NCI-H1048 (cell line): ENCODE data around the gene SLC8A2.
"Not testable (repeated sequence)": the region's sequence is repeated elsewhere in the genome, so short reads cannot be mapped to it uniquely, and the experiment has no call there.

ENCODE experiments used
- DNase-seq: peaks from one replicate; lab custom pipeline; 2025; lab: John Stamatoyannopoulos, UW

Gene SLC8A2

DNA sequence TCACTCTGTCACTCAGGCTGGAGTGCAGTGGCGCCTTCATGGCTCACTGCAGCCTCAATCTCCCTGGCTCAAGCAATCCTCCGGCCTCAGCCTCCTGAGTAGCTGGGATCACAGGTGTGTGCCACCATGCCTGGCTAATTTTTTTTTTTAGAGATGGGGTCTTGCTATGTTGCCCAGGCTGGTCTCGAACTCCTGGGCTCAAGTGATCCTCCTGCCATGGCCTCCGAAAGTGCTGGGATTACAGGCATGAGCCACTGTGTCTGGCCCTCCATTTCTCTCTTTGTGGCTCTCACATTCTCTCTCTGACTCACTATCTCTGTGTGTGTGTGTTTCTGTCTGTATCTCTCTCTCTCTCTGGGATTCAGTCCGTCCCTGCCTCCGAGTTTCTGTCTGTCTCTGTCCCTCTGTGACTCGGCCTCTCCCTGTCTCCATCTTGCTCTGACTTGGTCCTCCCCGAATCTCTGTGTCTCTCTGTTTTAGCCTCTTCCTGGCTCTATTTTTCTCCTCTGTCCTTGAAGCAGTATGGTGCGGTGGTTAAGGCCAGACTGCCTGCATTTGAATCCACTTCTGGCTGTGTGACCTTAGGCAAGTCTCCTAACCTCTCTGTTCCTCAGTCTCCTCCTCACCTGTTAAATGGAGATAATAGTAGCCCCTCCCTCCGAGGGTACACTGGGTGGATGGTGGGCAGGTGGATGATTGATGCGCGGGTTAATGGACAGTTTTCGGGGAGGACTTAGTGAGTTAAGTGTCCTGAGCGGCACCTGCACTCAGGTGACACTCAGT lies 63.3 kb downstream of the SLC8A2 start:
- DNase-seq, result no peak

DNA sequence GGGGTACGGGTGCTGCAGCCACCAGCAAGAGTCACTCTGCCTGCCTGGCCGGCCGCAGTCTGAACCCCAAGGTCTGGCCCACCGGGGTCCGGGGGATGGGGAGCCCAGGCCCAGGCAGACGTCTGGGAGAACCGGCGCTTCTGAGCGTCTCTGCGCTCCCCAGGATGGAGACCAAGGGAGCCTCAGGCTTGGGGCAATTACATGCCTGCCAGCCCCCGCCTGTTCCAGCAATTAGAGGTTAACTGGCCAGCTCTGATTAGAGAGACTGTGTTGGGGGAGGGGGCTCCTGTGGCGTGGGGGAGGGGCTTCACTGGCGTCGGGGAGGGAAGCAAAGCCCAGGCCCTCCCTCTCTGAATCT lies 64.3 kb downstream of the SLC8A2 start:
- no peak for DNase-seq

DNA sequence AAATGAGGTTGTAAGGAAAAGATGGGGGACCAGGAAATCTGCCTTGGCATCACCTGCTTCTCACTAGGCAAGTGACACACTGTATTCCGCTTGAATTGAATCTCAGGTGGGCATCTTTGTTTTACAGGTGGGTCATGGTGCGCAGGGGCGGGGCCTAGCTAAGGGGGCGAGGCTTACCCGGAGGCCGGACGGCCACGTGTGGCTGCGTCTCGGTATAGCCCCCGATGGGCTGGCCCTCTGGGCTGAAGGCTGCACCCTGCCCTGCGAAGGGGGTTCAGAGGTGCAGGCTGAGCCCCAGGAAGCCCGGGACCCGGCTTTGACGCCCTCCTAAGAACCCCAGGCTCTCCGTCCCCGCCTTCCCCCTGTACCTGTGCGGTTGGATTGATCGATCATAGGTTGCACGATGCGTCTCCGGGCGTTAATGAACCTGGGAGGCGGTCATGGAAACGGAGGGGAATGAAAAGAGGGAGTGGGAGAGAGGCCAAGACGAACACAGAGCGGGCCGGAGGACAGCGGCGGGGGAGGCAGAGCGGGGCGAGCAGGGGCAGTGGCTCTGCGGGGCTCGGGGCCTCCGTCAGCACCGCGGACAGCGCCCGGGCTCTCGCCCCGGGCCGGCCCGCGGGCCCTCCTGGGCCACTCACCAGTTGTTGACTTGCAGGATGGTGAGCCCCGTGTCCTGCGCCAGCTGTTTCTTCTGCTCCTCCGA lies 64.8 kb downstream of the SLC8A2 start:
- DNase-seq, result no peak

DNA sequence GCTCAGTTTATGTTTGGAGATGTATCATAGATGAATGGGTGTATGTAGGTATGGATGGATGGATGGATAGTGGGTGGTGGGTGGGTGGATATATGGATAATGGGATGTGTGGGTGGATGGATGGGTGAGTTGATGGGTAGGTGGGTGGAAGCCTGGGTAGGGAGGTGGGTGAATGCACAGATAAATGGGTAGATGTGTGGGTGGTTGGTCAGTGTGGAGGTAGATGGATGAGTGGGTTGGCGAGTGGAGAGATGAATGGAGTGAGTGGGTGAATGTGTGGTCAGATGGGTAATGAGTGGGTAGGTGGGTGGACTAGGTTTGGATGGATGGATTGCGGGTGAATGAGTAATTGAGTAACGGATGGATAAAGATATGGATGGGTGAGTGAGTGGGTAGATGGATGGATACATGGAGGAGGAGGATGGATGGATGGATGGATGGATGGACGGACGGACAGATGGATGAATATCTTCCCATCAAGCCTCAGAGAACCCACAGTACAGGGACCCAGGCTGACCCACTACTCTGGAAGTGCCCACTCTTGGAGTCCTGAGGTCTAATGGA lies 65.8 kb downstream of the SLC8A2 start:
- DNase-seq, result no peak

DNA sequence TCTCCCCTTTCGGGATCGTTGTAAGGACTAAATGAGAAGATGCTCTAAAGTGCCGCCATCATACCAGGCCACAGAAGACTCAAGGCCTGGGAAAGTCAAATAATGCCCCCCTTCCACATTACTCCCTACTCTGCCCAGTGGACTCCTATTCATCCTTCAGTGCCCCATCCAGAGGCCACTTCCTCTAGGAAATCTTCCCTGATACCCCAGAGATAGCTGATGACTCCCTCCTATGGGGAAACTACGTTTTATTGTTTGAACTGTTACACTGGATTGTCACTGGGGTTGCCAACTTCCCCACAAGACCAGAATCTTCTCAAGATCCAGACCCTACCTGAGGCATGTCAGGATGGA lies 66.5 kb downstream of the SLC8A2 start:
- DNase-seq, result no peak

DNA sequence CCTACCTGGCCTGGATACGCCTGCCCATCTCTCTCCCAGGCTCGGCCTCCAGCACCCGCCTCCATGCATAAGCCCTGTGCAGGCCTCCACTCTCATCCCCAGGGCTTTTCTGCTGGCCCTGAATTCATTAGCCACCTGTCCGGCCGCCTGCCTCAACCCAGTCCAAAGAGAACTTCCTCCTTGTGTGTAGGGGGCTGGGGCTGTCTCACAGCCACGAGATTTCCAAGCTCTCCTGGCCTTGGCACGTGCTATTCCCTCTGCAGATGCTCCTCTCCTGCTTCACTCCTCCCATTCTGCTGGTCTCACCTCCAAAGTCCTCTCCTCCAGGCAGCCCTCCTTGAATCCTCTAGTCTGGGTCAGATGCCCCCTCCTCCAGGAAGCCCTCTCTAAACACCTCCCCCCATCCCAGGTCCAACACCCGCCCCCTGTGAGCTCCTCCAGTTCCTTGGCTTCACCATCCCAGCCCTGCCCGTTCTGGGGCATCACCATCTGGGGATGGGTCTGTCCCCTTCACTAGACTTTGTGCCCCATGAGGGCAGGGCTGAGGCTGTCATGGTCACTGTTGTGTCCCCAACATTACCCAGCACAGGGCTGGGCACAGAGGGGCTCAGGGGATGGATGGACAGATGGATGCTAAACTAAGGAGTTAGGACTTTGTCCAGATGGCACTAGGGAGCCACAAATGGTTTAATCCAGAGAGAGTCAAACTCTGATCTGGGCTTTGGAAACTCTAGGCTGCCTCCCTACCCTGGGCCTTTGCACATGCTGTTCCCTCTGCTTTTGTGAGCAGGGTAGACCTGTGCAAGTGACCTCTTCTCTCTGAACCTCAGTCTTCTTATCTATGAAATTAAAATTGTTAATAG lies 67.1 kb downstream of the SLC8A2 start:
- DNase-seq, result no peak

DNA sequence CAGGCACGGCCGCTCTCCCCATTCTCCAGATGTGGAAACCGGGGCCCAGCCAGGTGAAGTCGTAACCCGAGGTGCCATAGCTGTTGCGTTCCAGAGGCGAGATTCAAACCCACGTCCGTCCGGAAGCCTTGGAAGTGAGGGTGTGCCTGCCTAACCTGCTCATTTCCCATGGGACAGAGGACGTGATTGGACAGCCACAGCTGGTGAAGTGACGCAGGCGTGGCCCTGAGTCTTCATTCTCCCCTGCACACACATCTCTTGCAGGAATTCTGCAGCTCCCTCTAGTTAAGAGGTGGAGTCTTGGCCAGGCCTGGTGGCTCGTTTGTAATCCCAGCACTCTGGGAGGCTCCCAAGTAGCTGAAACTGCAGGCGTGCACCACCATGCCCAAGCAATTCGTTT lies 69.2 kb downstream of the SLC8A2 start:
- DNase-seq, result no peak

DNA sequence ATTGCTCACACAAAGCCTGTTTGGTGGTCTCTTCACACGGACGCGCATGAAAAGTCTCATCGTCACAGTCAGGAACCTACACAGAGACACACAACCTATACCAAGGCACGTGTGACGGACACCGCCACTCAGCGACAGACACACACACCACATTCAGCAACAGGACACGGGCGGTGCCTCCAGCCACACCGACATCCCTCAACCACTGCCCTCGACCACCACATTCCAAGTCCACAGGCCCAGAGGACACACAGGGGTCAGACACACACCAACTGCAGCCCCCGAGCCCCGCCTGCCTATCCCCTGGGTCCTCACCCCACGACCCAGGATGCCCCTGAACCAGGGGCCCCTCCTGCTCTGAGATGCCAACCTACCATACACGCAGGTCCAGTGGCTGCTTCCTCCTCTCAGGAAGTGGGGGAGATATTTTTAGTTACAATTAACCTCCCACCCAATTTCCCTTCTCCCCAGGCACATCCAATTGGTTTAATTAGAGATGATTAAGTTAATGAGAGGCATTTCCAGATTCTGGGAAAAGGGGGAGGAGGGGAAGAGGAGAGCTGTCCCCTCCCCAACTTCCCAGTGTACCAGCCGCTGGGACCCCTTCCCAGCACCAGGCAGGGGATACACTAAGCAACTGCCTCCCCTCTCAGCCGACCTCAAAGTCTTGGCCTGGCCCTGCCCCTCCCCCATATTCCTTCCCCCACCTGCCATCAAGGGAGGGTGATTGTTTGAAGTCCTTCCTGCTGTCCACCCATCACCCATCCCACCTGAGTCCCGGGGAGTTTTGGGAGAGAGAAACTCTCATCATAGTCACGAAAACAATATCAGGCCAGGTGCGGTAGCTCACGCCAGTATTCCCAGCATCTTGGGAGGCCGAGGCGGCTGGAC lies 72.7 kb downstream of the SLC8A2 start:
- DNase-seq, result no peak

DNA sequence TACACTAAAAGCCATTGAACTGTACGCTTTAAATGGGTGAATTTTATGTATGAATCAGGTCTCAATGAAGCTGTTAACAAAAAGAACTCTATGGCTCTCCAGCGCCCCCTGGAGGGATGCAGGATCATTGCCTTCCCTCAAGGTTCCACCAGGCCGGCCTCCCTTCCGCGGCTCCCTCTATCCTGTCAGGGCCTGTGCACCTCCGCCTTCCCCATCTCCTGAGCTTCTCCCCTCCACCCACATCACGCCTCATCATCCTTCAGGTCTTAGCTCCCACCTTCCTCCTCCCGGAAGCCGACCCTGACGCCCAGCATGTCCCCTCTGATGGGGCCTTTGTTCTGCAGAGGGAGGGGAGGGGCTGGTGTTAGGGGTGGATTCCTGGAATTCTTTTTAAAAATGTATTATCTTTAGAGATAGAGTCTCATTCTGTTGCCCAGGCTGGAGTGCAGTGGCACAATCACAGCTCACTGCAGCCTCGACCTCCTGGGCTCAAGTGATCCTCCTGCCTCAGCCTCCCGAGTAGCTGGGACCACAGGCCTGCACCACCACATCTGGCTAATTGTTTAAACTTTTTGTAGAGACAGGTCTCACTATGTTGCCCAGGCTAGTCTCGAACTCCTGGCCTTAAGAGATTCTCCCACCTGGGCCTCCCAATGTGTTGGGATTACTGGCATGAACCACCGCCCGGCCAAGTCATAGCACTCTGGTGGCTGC lies 80.0 kb downstream of the SLC8A2 start:
- no peak for DNase-seq

DNA sequence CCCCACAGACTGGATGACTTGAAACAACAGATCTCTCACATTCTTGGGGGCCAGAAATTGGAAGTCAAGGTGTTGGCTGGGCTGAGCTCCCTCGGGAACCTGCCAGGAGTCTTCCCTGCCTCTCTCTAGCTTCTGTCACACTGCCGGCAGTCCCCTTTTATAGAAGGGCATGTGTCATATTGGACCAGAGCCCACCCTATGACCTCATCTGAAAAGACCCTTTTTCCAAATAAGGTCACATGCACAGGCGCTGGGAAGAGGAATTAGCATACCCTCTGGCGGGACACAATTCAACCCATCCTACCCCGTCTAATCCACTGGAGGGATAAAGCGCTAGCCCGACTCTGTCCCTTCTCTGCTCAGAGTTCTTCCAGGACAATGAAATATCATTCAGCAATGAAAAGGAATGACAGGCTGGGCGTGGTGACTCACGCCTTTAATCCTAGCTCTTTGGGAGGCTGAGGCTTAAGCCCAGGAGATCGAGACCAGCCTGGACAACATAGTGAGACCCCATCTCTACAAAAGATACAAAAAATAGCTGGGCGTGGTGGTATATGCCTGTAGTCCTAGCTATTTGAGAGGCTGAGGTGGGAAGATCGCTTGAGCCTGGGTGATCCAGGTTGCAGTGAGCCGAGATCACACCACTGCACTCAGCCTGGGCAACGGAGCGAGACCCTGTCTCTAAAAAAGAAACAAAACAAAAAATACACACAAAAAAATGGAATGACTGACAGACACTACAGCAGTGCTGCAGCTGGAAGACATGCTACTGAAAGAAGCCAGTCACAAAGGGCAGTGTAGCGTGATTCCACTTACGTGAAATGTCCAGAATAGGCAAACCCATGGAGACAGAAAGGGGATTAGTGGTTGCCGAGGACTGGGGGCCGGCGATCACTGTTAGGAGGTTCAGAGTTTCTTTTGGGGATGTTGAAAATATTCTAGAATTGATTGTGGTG lies 80.9 kb downstream of the SLC8A2 start:
- no peak for DNase-seq

DNA sequence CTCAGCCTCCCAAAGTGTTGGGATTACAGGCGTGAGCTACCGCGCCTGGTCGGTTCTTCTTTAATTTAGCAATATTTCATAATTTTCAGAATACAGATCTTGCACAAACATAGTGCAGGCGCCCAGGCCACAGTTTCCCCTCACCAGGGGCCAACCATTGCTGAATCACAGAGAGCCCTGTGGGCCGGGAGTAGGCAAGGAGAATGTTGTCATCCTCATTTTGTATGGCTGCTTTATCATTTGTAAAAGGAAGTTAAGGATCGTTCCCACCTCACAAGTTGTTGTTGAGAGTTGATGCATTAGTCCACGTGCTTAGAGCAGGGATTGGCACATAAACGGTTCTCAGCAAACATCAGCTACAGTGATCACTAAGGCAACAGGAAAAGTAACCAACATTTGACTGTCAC lies 82.5 kb downstream of the SLC8A2 start:
- no peak for DNase-seq

DNA sequence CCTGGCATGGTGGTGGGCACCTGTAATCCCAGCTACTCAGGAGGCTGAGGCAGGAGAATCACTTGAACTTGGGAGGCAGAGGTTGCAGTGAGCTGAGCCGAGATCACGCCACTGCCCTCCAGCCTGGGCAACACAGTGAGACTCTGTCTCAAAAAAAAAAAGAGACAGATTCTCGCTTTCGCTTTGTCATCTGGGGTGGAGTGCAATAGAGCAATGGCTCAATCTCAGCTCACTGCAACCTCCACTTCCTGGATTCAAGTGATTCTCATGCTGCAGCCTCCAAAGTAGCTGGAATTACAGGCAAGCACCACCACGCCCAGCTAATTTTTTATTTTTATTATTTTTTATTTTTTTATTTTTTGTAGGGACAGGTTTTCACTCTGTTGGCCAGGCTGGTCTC lies 83.0 kb downstream of the SLC8A2 start:
- not testable (repeated sequence) for DNase-seq

DNA sequence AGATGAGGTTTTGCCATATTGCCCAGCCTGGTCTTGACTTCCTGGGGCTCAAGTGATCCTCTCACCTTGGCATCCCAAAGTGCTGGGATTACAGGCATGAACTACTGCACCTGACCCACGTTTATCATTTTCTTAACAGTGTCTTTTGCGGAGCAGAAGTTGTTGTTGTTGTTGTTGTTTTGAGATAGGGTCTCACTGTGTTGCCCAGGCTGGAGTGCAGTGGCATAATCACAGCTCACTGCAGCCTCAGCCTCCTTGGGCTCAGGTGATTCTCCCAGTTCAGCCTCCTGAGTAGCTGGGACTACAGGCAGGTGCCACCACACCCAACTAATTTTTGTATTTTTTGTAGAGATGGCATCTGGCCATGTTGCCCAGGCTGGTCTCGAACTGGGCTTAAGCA lies 84.1 kb downstream of the SLC8A2 start:
- DNase-seq, result not testable (repeated sequence)

DNA sequence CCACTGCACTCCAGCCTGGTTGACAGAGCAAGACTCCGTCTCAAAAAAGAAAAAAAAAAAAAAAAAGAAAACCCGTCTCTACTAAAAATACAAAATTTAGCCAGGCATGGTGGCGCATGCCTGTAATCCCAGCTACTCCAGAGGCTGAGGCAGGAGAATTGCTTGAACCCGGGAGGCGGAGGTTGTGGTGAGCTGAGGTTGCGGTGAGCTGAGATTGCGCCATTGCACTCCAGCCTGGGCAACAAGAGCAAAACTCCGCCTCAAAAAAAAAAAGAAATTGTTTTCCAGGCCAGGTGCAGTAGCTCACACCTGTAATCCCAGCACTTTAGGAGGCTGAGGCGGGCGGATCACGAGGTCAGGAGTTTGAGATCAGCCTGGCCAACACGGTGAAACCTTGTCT lies 85.1 kb downstream of the SLC8A2 start:
- not testable (repeated sequence) for DNase-seq

DNA sequence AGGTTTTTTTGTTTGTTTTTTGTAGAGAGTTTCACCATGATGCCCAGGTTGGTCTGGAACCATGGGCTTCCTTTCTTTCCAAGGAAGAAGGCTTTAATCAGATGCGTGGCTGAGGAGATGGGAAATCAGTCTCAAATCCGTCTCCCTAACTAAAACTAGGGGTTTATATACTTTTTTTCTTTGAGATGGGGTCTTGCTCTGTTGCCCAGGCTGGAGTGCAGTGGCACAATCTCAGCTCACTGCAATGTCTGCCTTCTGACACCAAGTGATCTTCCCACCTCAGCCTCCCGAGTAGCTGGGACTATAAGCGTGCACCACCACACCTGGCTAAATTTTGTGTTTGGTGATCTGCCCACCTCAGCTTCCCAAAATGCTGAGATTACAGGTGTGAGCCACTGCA lies 87.2 kb downstream of the SLC8A2 start:
- DNase-seq, result not testable (repeated sequence)

DNA sequence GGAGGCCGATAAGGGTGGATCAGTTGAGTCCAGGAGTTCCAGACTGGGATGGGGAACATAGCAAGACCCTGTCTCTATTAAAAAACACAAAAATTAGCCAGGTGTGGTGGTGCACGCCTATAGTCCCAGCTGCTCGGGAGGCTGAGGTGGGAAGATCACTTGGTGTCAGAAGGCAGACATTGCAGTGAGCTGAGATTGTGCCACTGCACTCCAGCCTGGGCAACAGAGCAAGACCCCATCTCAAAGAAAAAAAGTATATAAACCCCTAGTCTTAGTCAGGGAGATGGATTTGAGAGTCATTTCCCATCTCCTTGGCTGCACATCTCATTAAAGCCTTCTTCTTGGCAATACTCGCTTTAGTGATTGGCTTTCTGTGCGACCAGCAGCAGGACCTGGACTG lies 87.8 kb downstream of the SLC8A2 start:
- not testable (repeated sequence) for DNase-seq

DNA sequence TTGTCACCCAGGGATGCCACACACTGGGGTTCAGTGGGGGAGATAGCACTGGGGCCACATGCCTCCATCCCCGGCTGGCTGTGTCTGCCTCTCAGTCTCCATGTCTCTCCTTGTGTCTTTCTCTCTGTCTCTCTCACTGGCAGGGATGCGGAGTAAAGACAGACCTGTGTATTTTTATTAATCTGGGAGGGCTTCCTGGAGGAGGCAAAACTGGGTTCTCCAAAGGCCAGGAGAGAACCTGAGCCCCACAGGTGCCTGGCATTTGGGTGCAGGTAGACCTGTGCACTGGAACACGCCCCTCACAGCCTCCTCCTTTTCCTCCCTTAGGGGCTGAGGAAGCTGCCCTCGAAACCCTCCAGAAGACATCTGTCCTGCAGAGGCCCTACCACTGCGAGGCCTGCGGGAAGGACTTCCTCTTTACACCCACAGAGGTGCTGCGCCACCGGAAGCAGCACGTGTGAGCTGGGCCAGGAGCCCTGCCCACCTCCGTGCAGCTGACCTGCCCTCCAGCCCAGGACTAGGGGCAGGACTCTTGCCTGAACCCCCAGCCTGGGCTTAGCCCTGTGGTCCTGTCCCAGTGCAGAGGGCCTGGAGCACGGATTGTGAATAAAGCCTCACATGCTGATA lies 89.9 kb downstream of the SLC8A2 start:
- no peak for DNase-seq

DNA sequence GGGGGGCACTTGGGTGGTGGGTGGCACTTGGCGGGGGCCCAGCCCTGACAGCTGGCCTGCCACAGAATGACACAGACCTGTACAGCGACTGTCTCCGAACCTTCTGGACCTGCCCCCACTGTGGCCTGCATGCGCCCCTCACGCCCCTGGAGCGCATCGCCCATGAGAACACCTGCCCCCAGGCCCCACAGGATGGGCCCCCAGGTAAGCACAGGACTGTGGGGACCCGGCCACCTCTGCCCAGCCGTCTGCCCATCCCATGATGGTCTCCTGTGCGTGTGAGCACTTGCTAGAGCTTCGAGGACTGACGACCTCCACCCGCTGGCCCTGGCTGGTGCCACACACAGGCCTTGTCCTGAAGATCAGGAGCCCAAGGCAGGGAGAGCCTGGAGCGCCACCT lies 90.6 kb downstream of the SLC8A2 start:
- DNase-seq, result no peak

DNA sequence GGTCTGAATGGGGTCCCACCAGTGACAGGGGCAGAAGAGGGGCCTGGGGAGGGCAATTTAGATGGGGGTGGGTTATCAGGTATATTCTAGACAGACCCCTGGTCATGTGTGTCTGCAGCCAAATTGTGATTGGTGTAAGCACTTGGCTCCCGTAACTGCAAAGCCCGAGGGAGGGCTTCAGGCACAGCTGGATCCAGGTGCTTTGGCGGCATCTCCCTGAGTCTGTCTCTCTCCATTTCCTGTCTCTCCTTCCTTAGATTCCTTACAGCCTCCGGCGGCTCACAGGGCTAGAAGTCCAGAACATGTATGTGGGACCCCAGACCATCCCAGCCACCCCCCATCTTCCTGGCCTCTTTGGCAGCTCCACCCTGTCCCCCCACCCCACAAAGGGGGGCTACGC lies 91.1 kb downstream of the SLC8A2 start:
- no peak for DNase-seq
